Right lobe of liver (tissue), 4 donors: ENCODE results near the gene TAF3.

Experiments
- CTCF ChIP-seq, 4 donors: fragments of 200-600 bp in 3 of 4; fragments of 450-650 bp in 1 of 4; IDR thresholded peaks; one replicate each; pipeline versions ENCODE4 v1.5.1 to v1.8.0; 2016 to 2022; ENCODE audit warnings: antibody characterized with exemption in 4 of 4, mild to moderate bottlenecking in 2 of 4
- POLR2A ChIP-seq: fragments of 450-650 bp; IDR thresholded peaks from one replicate; pipeline ENCODE4 v1.6.1; 2017; ENCODE audit warnings: antibody characterized with exemption, mild to moderate bottlenecking
- donor health status: DM: no; HTN: no; CAD: no.
- donor health status: DM: no; HTN: no; CAD: no.
- donor health status: DM: no; HTN: yes; CAD: no.

- no peak for TF ChIP-seq CTCF (IDR thresholded peaks at IDR 0.05)
- no peak for TF ChIP-seq POLR2A
Measured at GRCh38 chr10:7933757-7934156, 115.5 kb downstream of the TAF3 start.
